Neural cell (in vitro differentiated cells): Measurements from ENCODE around the gene RBMS3.

Source experiments
- EP300 ChIP-seq: fragments of 450-650 bp; conservative IDR thresholded peaks from 2 replicates; pipeline ENCODE4 v1.6.1; 2014; ENCODE audit warnings: antibody characterized with exemption, mild to moderate bottlenecking, moderate library complexity; ENCODE audit not compliant: poor library complexity, severe bottlenecking
- EZH2 ChIP-seq: fragments of 200-600, 300-800 bp; shearing (Covaris generic), sonication (generic); IDR thresholded peaks from 2 replicates; pipeline ENCODE4 v1.6.1; 2014; ENCODE audit warnings: antibody characterized with exemption, low read length, borderline replicate concordance, mild to moderate bottlenecking; ENCODE audit not compliant: insufficient read depth, poor library complexity, severe bottlenecking
- MXI1 ChIP-seq: fragments of 450-650 bp; conservative IDR thresholded peaks from 2 replicates; pipeline ENCODE4 v1.6.1; 2014; ENCODE audit warnings: antibody characterized with exemption, mild to moderate bottlenecking; ENCODE audit not compliant: poor library complexity, severe bottlenecking
- POLR2AphosphoS5 ChIP-seq: IDR thresholded peaks from 2 replicates; pipeline ENCODE4 v1.6.1; 2012
- RAD21 ChIP-seq: fragments of 450-650 bp; conservative IDR thresholded peaks from 2 replicates; pipeline ENCODE4 v1.6.1; 2014; ENCODE audit warnings: antibody characterized with exemption, mild to moderate bottlenecking, moderate library complexity
- SMC3 ChIP-seq: fragments of 450-650 bp; conservative IDR thresholded peaks from 2 replicates; pipeline ENCODE4 v1.6.1; 2014; ENCODE audit warnings: antibody characterized with exemption, mild to moderate bottlenecking, moderate library complexity; ENCODE audit not compliant: poor library complexity
- TF ChIP-seq, protein P1 (sequence below): fragments of 450-650 bp; IDR thresholded peaks from 2 replicates; pipeline ENCODE4 v1.5.1; 2014; ENCODE audit warnings: antibody characterized with exemption, mild to moderate bottlenecking, moderate library complexity; ENCODE audit not compliant: poor library complexity, severe bottlenecking
- TF ChIP-seq, protein P2 (sequence below): IDR thresholded peaks from 2 replicates; pipeline ENCODE4 v1.6.1; 2012; ENCODE audit warnings: borderline replicate concordance

DNA sequence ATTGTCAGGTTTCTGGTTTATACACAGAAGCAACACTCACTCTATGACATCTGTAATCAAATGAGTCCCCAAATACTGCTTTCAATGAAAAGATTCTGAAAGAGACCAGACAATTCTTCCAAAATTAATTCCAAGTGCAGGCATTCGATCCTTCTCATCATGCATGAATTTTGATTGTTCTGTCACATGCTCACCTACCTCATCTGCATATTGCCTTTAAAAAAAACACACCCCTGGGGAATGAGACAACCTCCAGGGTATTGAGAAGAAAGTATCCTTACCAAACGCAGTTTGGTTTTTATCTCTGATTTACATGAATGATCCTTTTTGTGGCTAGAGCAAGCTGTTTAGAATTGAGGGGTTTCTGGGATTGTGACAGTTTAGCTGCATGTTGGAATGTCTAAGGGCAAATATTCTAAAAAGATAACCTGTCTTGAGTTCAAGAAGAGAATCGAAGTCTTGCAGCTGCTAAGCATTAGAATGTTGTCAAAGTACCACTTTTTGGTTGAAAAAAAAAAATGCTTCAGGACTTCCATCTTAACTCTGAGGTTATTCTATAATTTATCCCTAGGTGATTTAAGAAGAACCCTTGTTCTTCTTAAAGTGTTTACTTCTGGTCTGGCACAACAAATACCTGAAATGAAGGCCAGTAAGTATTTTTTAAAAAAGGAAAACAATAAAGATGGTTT is 653.1 kb downstream of the RBMS3 start:
- TF ChIP-seq, protein P1, sequence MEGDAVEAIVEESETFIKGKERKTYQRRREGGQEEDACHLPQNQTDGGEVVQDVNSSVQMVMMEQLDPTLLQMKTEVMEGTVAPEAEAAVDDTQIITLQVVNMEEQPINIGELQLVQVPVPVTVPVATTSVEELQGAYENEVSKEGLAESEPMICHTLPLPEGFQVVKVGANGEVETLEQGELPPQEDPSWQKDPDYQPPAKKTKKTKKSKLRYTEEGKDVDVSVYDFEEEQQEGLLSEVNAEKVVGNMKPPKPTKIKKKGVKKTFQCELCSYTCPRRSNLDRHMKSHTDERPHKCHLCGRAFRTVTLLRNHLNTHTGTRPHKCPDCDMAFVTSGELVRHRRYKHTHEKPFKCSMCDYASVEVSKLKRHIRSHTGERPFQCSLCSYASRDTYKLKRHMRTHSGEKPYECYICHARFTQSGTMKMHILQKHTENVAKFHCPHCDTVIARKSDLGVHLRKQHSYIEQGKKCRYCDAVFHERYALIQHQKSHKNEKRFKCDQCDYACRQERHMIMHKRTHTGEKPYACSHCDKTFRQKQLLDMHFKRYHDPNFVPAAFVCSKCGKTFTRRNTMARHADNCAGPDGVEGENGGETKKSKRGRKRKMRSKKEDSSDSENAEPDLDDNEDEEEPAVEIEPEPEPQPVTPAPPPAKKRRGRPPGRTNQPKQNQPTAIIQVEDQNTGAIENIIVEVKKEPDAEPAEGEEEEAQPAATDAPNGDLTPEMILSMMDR = no peak
- TF ChIP-seq EZH2 (no peak), EP300 (no peak), MXI1 (no peak), POLR2AphosphoS5 (no peak), RAD21 (no peak), SMC3 (no peak)
- TF ChIP-seq, protein P2, sequence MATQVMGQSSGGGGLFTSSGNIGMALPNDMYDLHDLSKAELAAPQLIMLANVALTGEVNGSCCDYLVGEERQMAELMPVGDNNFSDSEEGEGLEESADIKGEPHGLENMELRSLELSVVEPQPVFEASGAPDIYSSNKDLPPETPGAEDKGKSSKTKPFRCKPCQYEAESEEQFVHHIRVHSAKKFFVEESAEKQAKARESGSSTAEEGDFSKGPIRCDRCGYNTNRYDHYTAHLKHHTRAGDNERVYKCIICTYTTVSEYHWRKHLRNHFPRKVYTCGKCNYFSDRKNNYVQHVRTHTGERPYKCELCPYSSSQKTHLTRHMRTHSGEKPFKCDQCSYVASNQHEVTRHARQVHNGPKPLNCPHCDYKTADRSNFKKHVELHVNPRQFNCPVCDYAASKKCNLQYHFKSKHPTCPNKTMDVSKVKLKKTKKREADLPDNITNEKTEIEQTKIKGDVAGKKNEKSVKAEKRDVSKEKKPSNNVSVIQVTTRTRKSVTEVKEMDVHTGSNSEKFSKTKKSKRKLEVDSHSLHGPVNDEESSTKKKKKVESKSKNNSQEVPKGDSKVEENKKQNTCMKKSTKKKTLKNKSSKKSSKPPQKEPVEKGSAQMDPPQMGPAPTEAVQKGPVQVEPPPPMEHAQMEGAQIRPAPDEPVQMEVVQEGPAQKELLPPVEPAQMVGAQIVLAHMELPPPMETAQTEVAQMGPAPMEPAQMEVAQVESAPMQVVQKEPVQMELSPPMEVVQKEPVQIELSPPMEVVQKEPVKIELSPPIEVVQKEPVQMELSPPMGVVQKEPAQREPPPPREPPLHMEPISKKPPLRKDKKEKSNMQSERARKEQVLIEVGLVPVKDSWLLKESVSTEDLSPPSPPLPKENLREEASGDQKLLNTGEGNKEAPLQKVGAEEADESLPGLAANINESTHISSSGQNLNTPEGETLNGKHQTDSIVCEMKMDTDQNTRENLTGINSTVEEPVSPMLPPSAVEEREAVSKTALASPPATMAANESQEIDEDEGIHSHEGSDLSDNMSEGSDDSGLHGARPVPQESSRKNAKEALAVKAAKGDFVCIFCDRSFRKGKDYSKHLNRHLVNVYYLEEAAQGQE = no peak
